ENCODE measurements around the gene PTGER4.
"Not testable (repeated sequence)": the region's sequence is repeated elsewhere in the genome, so short reads cannot be mapped to it uniquely, and the experiment has no call there.

PTGER4 gene

GRCh38 chr5:40694433-40694832 lies 14.7 kb downstream of the PTGER4 start:
- DNase-seq, result no peak

- DNase-seq, result no peak
Measured at GRCh38 chr5:40700116-40700782, 20.5 kb downstream of the PTGER4 start.

GRCh38 chr5:40702027-40702426 lies 22.3 kb downstream of the PTGER4 start:
- not testable (repeated sequence) for DNase-seq

- DNase-seq, result not testable (repeated sequence)
Measured at GRCh38 chr5:40705484-40705883, 25.8 kb downstream of the PTGER4 start.

GRCh38 chr5:40710575-40710974 lies 30.9 kb downstream of the PTGER4 start:
- DNase-seq, result not testable (repeated sequence)

GRCh38 chr5:40714001-40714400 lies 34.3 kb downstream of the PTGER4 start:
- DNase-seq, result no peak

- DNase-seq, result no peak
Measured at GRCh38 chr5:40716000-40716399, 36.3 kb downstream of the PTGER4 start.

- no peak for DNase-seq
Measured at GRCh38 chr5:40716590-40716989, 36.9 kb downstream of the PTGER4 start.

- no peak for DNase-seq
Measured at GRCh38 chr5:40717281-40717680, 37.6 kb downstream of the PTGER4 start.

GRCh38 chr5:40720069-40720468 lies 40.4 kb downstream of the PTGER4 start:
- no peak for DNase-seq

GRCh38 chr5:40722497-40722911 lies 42.8 kb downstream of the PTGER4 start:
- DNase-seq, result not testable (repeated sequence)

GRCh38 chr5:40733434-40733833 lies 53.7 kb downstream of the PTGER4 start:
- DNase-seq, result no peak

- no peak for DNase-seq
Measured at GRCh38 chr5:40733879-40734563, 54.3 kb downstream of the PTGER4 start.

- DNase-seq, result no peak
Measured at GRCh38 chr5:40734986-40735385, 55.3 kb downstream of the PTGER4 start.

GRCh38 chr5:40735609-40736008 lies 55.9 kb downstream of the PTGER4 start:
- no peak for DNase-seq

- peak; percentile 5 for DNase-seq
Measured at GRCh38 chr5:40736103-40736875, 56.6 kb downstream of the PTGER4 start.

- no peak for DNase-seq
Measured at GRCh38 chr5:40738502-40738901, 58.8 kb downstream of the PTGER4 start.

All from NCI-H187 treated with DMSO at 0.1 percent for 48 hours (cell line).